ENCODE measurements around the gene TRMT2B. TPM values are rescaled to one million over a fixed set of nuclear protein-coding genes. Genes with fewer than 3 reads are reported as not detected.

The TRMT2B gene, protein sequence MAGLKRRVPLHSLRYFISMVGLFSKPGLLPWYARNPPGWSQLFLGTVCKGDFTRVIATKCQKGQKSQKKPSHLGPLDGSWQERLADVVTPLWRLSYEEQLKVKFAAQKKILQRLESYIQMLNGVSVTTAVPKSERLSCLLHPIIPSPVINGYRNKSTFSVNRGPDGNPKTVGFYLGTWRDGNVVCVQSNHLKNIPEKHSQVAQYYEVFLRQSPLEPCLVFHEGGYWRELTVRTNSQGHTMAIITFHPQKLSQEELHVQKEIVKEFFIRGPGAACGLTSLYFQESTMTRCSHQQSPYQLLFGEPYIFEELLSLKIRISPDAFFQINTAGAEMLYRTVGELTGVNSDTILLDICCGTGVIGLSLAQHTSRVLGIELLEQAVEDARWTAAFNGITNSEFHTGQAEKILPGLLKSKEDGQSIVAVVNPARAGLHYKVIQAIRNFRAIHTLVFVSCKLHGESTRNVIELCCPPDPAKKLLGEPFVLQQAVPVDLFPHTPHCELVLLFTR
- 12.2 TPM for total RNA-seq (ENCODE audit: unreplicated experiment)
- long read RNA-seq, partial matches to known transcripts = 0 of 3 reads
- long read RNA-seq, other reads (novel, unspliced or antisense) = 3 of 3 reads

DNA sequence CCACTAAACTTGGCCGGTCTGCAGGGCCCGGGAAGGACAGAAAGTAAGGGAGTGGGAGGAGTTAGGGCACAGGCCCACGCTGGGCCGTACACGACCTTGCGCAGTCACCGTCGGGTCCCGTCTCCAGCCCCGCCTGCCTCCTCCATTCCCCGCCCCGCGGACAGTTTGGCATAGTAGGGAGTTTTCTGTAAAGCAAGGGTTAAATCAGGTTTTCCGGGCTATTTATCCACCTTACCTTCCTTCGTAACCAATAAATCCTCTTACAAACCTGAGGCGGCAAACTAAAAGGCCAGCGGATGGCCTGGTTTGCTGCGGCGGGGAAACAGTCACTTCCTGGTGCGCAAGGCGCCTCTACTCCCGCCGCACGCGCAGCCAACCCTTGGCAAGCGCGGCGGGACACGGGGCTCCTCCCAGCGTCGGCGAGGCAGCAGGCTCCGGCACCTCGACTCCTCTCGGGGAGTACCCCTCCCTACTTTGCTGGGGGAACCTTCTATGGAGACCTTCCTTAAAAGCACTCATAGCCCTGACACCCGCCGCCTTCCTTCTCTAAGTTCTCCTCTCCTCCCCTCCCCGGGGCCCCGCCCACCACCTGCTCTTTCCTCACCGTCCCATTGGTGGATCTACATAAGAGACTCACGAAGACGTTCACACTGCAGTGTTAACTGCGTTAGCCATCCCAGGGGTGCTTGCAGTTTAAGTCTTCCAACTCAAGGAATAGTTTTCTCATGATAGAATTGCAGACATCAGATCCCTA, at the start of gene TRMT2B:
TRMT2B (minus strand) TSS at position 563 of the 754 bp plus-strand sequence. CDS start 9,822 bp downstream, outside the sequence.
- Mint-ChIP-seq H3K4me1 (ENCODE audit: unreplicated experiment) (peaks cover 8% of the 10 kb centered on the region), H3K9me3 (ENCODE audit: unreplicated experiment) (no peaks in the 10 kb centered on the region), H3K27me3 (ENCODE audit: unreplicated experiment) (peaks cover 1% of the 10 kb centered on the region), H3K36me3 (ENCODE audit: low read depth, unreplicated experiment) (no peaks in the 10 kb centered on the region), H3K27ac (ENCODE audit: unreplicated experiment) (peak within 1 kb of the TSS; percentile 70), H3K4me3 (ENCODE audit: unreplicated experiment) (peak within 1 kb of the TSS; percentile 90)
- TF ChIP-seq, protein P1, sequence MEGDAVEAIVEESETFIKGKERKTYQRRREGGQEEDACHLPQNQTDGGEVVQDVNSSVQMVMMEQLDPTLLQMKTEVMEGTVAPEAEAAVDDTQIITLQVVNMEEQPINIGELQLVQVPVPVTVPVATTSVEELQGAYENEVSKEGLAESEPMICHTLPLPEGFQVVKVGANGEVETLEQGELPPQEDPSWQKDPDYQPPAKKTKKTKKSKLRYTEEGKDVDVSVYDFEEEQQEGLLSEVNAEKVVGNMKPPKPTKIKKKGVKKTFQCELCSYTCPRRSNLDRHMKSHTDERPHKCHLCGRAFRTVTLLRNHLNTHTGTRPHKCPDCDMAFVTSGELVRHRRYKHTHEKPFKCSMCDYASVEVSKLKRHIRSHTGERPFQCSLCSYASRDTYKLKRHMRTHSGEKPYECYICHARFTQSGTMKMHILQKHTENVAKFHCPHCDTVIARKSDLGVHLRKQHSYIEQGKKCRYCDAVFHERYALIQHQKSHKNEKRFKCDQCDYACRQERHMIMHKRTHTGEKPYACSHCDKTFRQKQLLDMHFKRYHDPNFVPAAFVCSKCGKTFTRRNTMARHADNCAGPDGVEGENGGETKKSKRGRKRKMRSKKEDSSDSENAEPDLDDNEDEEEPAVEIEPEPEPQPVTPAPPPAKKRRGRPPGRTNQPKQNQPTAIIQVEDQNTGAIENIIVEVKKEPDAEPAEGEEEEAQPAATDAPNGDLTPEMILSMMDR (IDR thresholded peaks at IDR 0.05; ENCODE audit: unreplicated experiment) = no peak
- peak; percentile 49 for DNase-seq (ENCODE audit: low spot score)

DNA sequence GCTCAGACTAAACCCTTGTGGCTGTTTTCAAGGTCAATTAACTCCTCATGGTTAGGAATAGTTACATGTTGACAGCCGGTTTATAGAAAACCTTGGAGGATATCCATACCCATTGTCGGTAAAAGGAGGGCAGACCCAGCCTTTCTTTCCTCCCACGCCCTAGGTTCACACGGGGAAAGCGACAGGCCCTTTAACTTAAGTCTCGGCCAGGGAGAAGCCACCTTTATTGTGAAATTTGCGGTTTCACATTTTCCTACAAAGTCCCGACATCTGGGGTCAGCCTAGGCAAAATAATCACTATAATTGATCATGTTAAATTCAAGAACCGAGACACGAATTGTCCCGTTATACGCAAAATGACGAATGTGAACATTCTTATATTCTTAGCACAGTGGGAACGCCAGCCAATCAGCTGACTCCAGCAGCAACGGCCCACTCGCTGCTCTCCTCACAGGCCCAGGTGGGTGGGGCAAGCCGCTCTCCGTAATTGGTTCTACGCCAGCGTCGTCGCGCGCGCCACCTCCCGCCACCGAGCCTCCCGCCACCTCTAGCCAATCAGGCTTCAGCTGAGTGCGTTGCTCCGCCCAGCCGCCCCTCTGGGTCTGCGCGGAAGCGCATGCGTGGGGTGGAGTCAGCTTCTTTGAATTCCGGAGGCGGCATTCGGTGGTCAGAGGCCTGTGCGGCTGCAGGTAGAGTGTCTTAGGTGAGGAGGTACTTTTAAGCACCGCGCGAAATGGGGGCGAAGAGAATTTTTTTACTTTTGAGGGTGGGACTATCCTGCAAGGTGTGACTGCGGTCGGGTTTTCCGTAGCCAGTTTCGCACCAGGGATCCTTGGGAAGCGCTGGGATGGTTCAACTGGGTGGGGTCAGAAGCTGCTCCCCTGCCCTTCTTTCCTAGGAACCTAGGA, 45.9 kb upstream of the TRMT2B start, which contains the start of gene CENPI:
CENPI (plus strand) TSS at position 659 of the 908 bp plus-strand sequence. CDS start 2,867 bp downstream, outside the sequence.
- Mint-ChIP-seq H3K27ac (ENCODE audit: unreplicated experiment) (peak within 1 kb of the TSS; percentile 95), H3K27me3 (ENCODE audit: unreplicated experiment) (peaks cover 1% of the 10 kb centered on the region), H3K36me3 (ENCODE audit: low read depth, unreplicated experiment) (no peaks in the 10 kb centered on the region), H3K9me3 (ENCODE audit: unreplicated experiment) (no peaks in the 10 kb centered on the region), H3K4me3 (ENCODE audit: unreplicated experiment) (peak within 1 kb of the TSS; percentile 95), H3K4me1 (ENCODE audit: unreplicated experiment) (peaks cover 8% of the 10 kb centered on the region)
- DNase-seq (ENCODE audit: low spot score) = peak; percentile 84
- TF ChIP-seq, protein P1 (IDR thresholded peaks at IDR 0.05; ENCODE audit: unreplicated experiment) = no peak

DNA sequence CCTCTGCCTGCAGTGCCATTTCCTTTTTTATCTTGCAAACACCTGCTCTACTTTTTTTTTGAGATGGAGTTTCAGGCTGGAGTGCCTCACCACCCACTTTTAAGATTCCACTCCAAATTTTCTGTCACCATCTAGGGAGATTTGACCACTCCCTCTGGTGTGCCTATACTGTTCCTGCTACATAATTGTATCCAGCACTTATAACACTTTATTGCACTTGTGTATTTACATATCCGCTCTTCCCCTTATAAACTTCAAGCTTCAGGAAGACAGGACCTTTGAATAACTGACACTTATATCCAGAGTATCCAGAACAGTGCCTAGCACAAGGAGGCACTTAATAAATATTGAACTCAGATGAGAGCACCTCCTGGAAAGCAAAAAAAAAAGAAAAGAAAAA, 39.9 kb upstream of the TRMT2B start:
- Mint-ChIP-seq H3K27me3 (ENCODE audit: unreplicated experiment) (peaks cover 2% of the 10 kb centered on the region), H3K36me3 (ENCODE audit: low read depth, unreplicated experiment) (no peaks in the 10 kb centered on the region), H3K4me3 (ENCODE audit: unreplicated experiment) (no peak overlapping the region), H3K4me1 (ENCODE audit: unreplicated experiment) (peaks cover 5% of the 10 kb centered on the region), H3K27ac (ENCODE audit: unreplicated experiment) (no peak overlapping the region), H3K9me3 (ENCODE audit: unreplicated experiment) (no peaks in the 10 kb centered on the region)
- DNase-seq (ENCODE audit: low spot score) = no peak
- TF ChIP-seq, protein P1 (IDR thresholded peaks at IDR 0.05; ENCODE audit: unreplicated experiment) = no peak

DNA sequence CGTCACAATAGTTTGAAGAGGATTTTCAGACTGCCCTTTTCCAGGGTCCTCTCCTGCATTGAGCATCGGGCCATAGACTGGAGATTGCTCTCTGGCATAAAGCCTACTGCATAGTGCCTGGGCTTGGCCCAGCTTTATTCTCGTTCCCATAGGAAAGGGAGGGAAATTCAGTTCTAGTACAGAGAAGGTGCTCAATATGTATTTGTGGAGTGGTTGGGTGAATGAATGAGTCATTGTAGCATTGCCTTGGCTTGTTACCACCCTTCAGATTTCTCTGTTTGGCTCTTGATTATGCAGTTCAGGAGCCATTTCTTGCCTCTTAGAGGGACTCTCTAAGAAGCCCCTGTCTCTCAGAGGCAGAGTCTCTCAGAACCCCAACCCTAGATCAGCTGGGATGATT, 29.3 kb upstream of the TRMT2B start:
- peaks cover 8% of the 10 kb centered on the region for H3K4me1 Mint-ChIP-seq (ENCODE audit: unreplicated experiment)
- no peaks in the 10 kb centered on the region for H3K36me3 Mint-ChIP-seq (ENCODE audit: low read depth, unreplicated experiment)
- no peak overlapping the region for H3K27ac Mint-ChIP-seq (ENCODE audit: unreplicated experiment)
- H3K9me3 Mint-ChIP-seq (ENCODE audit: unreplicated experiment) = no peaks in the 10 kb centered on the region
- no peak overlapping the region for H3K4me3 Mint-ChIP-seq (ENCODE audit: unreplicated experiment)
- H3K27me3 Mint-ChIP-seq (ENCODE audit: unreplicated experiment) = no peaks in the 10 kb centered on the region
- TF ChIP-seq, protein P1 (IDR thresholded peaks at IDR 0.05; ENCODE audit: unreplicated experiment) = no peak
- DNase-seq (ENCODE audit: low spot score) = no peak
